PC-3 (cell line): ENCODE measurements around the gene INCA1. TPM values are rescaled to one million over a fixed set of nuclear protein-coding genes. Genes with fewer than 3 reads are reported as not detected.

Experiments used
- ATAC-seq: fragments of 200-7000 bp; cut with Tn5 transposase; 2 replicates; pipeline ENCODE4 v1.9.1; 2020; ENCODE audit warnings: mild to moderate bottlenecking, moderate library complexity
- BruUV-seq: library from RNA; stranded (reverse); fragments of 400-500 nt; replicated peaks from 2 replicates; lab custom pipeline; 2021; lab: Mats Ljungman, UMichigan
- CTCF ChIA-PET: fragments of 300-600 bp; sonication (Branson Sonifier 250); formaldehyde crosslinking; loops from one replicate; lab custom pipeline; 2022; ENCODE audit warnings: antibody characterized with exemption; lab: Charles Lee
- POLR2A ChIA-PET: fragments of 300-600 bp; sonication (Branson Sonifier 250); formaldehyde crosslinking; loops from one replicate; lab custom pipeline; 2022; ENCODE audit warnings: antibody characterized with exemption; ENCODE audit not compliant: unreplicated experiment; lab: Charles Lee
- DNase-seq: peaks from one replicate; pipeline ENCODE4 v3.0.0-alpha.2; 2015
- H2AFZ ChIP-seq: fragments of 300-600 bp; sonication (generic); 2 replicates; pipeline ENCODE4 v1.6.0; 2016; ENCODE audit warnings: antibody characterized with exemption, low read length
- H3F3A ChIP-seq: fragments of 300-600 bp; sonication (generic); one replicate; pipeline ENCODE4 v1.6.0; 2017; ENCODE audit warnings: antibody characterized with exemption, low read length, control low read depth, mild to moderate bottlenecking; ENCODE audit not compliant: unreplicated experiment
- H3K27ac ChIP-seq: fragments of 300-600 bp; sonication (generic); 2 replicates; pipeline ENCODE4 v1.5.1; 2016; ENCODE audit warnings: mild to moderate bottlenecking, low read length
- H3K27me3 ChIP-seq: fragments of 300-600 bp; sonication (generic); 2 replicates; pipeline ENCODE4 v1.6.1; 2016; ENCODE audit warnings: low read length, mixed read lengths
- H3K36me3 ChIP-seq: fragments of 300-600 bp; sonication (generic); 2 replicates; pipeline ENCODE4 v1.6.1; 2016; ENCODE audit warnings: low read depth, mixed run types, low read length, mixed read lengths
- H3K4me1 ChIP-seq: fragments of 300-600 bp; sonication (generic); 2 replicates; pipeline ENCODE4 v1.5.1; 2016; ENCODE audit warnings: low read length; ENCODE audit not compliant: insufficient read depth
- H3K4me2 ChIP-seq: fragments of 300-600 bp; sonication (generic); 2 replicates; pipeline ENCODE4 v1.6.0; 2016; ENCODE audit warnings: low read length
- H3K4me3 ChIP-seq: fragments of 300-600 bp; sonication (generic); 2 replicates; pipeline ENCODE4 v1.5.1; 2016; ENCODE audit warnings: mild to moderate bottlenecking, low read length, mixed read lengths
- H3K79me2 ChIP-seq: fragments of 300-600 bp; sonication (generic); 2 replicates; pipeline ENCODE4 v1.6.1; 2017; ENCODE audit warnings: low read length, mixed read lengths
- H3K9ac ChIP-seq: fragments of 300-600 bp; sonication (generic); 2 replicates; pipeline ENCODE4 v1.6.0; 2016; ENCODE audit warnings: mild to moderate bottlenecking, low read length
- H3K9me2 ChIP-seq: fragments of 300-600 bp; sonication (generic); replicated peaks from 2 replicates; pipeline ENCODE4 v1.6.1; 2016; ENCODE audit warnings: mixed run types, low read length, mixed read lengths
- H3K9me3 ChIP-seq: fragments of 300-600 bp; sonication (generic); 2 replicates; pipeline ENCODE4 v1.6.1; 2016; ENCODE audit warnings: low read length, mixed read lengths
- H4K20me1 ChIP-seq: fragments of 300-600 bp; sonication (generic); 2 replicates; pipeline ENCODE4 v1.6.1; 2016; ENCODE audit warnings: low read length, mixed read lengths
- EZH2 ChIP-seq: fragments of 300-600 bp; sonication (generic); IDR thresholded peaks from one replicate; pipeline ENCODE4 v1.6.1; 2017; ENCODE audit warnings: antibody characterized with exemption, mild to moderate bottlenecking, low read length; ENCODE audit not compliant: unreplicated experiment
- EZH2phosphoT487 ChIP-seq: fragments of 300-600 bp; sonication (generic); IDR thresholded peaks from 2 replicates; pipeline ENCODE4 v1.6.1; 2018; ENCODE audit warnings: mild to moderate bottlenecking, antibody characterized with exemption, low read length, borderline replicate concordance
- intact Hi-C: fragments of 100-400 bp; cut with micrococcal nuclease; formaldehyde crosslinking; loops from 2 replicates; pipeline ENCODE4 v1.9.0; 2023
- total RNA-seq: library from RNA; depleted of rRNA; stranded (reverse); fragments of >200 nt; gene quantifications from 2 replicates; pipeline ENCODE4 v1.2.3, GENCODE V29; 2014
- TF ChIP-seq, protein P1 (sequence below): fragments of 300-600 bp; sonication (generic); conservative IDR thresholded peaks from 2 replicates; pipeline ENCODE4 v1.5.1; 2017; ENCODE audit warnings: antibody characterized with exemption, low read depth, mild to moderate bottlenecking, low read length

INCA1 gene
- total RNA-seq, 1 experiment from 2014 or later = not detected

DNA sequence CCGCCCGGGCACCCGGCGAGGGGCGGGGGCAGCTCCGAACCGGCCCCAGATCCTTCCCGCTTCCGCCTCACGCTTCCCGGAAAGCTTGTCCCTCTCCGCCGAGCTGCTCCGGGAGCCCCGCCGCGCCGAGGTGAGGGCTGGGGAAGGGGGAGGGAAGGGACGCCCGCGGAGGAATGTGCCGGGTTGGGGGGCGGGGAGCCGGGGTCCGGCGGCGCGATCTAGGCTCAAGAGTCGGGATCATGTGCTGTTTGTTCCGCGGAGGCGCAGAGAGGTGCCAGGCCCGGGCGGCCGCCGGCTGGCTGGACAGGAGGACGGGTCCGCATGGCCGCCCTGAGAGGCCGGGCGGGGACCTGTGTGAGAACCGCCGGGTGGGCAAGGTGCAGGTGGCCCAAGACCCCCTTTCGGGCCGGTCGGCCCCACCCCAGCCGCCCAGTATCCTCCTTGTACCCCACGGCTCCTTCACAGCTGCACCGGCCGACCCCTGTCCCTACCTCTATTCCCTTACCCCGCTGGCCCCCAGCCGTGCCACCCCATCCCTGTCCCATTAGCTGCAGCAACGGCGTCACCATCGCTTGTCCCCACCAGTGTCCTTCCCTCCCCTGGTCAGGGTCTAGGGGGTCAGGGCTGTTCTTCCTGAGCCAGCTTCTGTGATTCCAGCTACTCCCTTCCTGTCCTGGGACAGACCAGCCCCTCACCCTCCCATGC is 857 bp upstream of the INCA1 start:
- Histone ChIP-seq H3K27ac (no peak overlapping the region), H3K9me2 (no peaks in the 10 kb centered on the region), H3K36me3 (no peaks in the 10 kb centered on the region; the same call in none of the 2 replicates), H3K4me3 (peak overlapping the region; percentile 79), H3K9ac (peak overlapping the region; percentile 71), H3K4me1 (0 out of 2 replicates have a peak, but pooled peaks cover 9% of the 10 kb centered on the region), H4K20me1 (no peaks in the 10 kb centered on the region), H3K4me2 (peak overlapping the region; percentile 97), H3K27me3 (no peaks in the 10 kb centered on the region), H3F3A (no peaks in the 10 kb centered on the region), H3K9me3 (no peaks in the 10 kb centered on the region), H3K79me2 (peaks cover 27% of the 10 kb centered on the region), H2AFZ (peak overlapping the region; percentile 75)
- intact Hi-C loops = no loop called here
- no TSS peak for BruUV-seq
- ChIA-PET CTCF (interaction anchor here (0.6 kb wide), 1 partner anchor 13 kb away, joined by 3 read pairs; no protein-coding TSS in a partner anchor), POLR2A (no interaction called here)
- DNase-seq = no peak
- TF ChIP-seq, protein P1, sequence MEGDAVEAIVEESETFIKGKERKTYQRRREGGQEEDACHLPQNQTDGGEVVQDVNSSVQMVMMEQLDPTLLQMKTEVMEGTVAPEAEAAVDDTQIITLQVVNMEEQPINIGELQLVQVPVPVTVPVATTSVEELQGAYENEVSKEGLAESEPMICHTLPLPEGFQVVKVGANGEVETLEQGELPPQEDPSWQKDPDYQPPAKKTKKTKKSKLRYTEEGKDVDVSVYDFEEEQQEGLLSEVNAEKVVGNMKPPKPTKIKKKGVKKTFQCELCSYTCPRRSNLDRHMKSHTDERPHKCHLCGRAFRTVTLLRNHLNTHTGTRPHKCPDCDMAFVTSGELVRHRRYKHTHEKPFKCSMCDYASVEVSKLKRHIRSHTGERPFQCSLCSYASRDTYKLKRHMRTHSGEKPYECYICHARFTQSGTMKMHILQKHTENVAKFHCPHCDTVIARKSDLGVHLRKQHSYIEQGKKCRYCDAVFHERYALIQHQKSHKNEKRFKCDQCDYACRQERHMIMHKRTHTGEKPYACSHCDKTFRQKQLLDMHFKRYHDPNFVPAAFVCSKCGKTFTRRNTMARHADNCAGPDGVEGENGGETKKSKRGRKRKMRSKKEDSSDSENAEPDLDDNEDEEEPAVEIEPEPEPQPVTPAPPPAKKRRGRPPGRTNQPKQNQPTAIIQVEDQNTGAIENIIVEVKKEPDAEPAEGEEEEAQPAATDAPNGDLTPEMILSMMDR = no peak
- no peak for TF ChIP-seq EZH2phosphoT487
- no peak for TF ChIP-seq EZH2
- peak; percentile 16 for ATAC-seq

DNA sequence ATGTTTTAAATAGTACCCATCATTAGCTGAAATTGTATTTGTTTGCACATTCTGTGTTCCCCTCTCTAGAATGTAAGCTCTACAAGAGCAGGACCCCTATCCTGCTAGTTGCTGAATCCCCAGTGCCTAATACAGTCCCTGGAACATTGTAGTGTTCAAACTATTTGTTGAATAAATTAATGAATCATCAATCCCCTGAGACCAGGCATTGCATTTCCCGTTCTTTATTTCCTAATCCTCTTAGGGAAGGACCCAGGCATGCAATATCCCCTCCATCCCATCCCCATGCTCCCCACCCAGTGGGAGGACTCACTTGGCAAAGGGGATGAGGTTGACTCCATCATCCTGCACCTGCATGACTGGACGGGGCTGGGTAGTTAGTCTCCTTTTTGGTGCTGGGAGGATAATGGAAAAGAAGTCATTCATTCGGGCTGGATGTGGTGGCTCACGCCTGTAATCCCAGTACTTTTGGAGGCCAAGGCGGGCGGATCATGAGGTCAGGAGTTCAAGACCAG is 3.2 kb downstream of the INCA1 start:
- H3K4me1 ChIP-seq = 0 out of 2 replicates have a peak, but pooled peaks cover 1% of the 10 kb centered on the region
- ChIA-PET POLR2A (no interaction called here), CTCF (no interaction called here)
- H4K20me1 ChIP-seq = no peaks in the 10 kb centered on the region
- no peak overlapping the region for H3K4me2 ChIP-seq
- no peaks in the 10 kb centered on the region for H3K9me2 ChIP-seq
- no peaks in the 10 kb centered on the region for H3K36me3 ChIP-seq
- intact Hi-C loops = no loop called here
- no peak overlapping the region for H3K27ac ChIP-seq
- ATAC-seq (no peak), DNase-seq (no peak)
- H3K9ac ChIP-seq = no peak overlapping the region
- no TSS peak for BruUV-seq
- H3K27me3 ChIP-seq = no peaks in the 10 kb centered on the region
- no peak overlapping the region for H2AFZ ChIP-seq
- H3K9me3 ChIP-seq = no peaks in the 10 kb centered on the region
- H3K4me3 ChIP-seq = no peak overlapping the region
- peaks cover 13% of the 10 kb centered on the region for H3K79me2 ChIP-seq
- no peak for TF ChIP-seq EZH2
- TF ChIP-seq, protein P1 = no peak
- TF ChIP-seq EZH2phosphoT487 = no peak
- no peaks in the 10 kb centered on the region for H3F3A ChIP-seq
